Measurements from ENCODE around the gene SIGLEC1. TPM values are rescaled to one million over a fixed set of nuclear protein-coding genes. Genes with fewer than 3 reads are reported as not detected.

The SIGLEC1 gene
- total and polyA plus RNA-seq, 2 of the 8 experiments (the other 6 are each of a cell fraction or from before 2014, with no cell fraction given) = 0.02 TPM; not detected in 1

DNA sequence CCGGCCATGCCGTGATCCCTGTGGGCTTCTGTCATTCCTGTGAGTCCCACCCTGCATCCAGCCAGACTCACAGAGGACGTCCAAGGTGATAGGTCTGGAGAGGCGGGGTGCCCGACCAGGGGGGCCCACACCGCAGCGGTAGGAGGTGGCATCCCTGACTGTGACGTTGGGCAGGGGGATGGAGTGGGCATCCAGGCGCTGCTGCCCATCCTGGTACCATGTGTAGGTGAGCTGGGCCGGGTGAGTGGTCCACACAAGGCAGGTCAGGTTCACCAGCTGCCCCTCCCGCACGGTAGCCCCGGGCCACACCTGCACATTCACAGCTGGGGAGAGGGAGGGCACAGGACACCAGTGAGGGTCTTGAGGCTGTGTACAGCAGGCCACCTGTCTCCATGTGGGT lies 19.0 kb downstream of the SIGLEC1 start (continued):
- TF ChIP-seq CTCF (IDR thresholded peaks at IDR 0.05; ENCODE audit: control extremely low read depth in 1 of 3, insufficient read depth in 1 of 3, low read depth in 1 of 3, low read length in 3 of 3) (no peak), FOSL1 (IDR thresholded peaks at IDR 0.05; ENCODE audit: insufficient read depth, low read depth, low read length) (no peak), CHD2 (IDR thresholded peaks at IDR 0.05; ENCODE audit: low read length) (no peak), PHF8 (conservative IDR thresholded peaks at IDR 0.05; ENCODE audit: low read depth, low read length) (no peak), CBX5 (IDR thresholded peaks at IDR 0.05; ENCODE audit: low read depth, low read length) (no peak), HDAC6 (IDR thresholded peaks at IDR 0.05; ENCODE audit: low read depth, low read length) (no peak), NRF1 (IDR thresholded peaks at IDR 0.05; ENCODE audit: low read depth, low read length) (no peak)
- TF ChIP-seq, protein P1, sequence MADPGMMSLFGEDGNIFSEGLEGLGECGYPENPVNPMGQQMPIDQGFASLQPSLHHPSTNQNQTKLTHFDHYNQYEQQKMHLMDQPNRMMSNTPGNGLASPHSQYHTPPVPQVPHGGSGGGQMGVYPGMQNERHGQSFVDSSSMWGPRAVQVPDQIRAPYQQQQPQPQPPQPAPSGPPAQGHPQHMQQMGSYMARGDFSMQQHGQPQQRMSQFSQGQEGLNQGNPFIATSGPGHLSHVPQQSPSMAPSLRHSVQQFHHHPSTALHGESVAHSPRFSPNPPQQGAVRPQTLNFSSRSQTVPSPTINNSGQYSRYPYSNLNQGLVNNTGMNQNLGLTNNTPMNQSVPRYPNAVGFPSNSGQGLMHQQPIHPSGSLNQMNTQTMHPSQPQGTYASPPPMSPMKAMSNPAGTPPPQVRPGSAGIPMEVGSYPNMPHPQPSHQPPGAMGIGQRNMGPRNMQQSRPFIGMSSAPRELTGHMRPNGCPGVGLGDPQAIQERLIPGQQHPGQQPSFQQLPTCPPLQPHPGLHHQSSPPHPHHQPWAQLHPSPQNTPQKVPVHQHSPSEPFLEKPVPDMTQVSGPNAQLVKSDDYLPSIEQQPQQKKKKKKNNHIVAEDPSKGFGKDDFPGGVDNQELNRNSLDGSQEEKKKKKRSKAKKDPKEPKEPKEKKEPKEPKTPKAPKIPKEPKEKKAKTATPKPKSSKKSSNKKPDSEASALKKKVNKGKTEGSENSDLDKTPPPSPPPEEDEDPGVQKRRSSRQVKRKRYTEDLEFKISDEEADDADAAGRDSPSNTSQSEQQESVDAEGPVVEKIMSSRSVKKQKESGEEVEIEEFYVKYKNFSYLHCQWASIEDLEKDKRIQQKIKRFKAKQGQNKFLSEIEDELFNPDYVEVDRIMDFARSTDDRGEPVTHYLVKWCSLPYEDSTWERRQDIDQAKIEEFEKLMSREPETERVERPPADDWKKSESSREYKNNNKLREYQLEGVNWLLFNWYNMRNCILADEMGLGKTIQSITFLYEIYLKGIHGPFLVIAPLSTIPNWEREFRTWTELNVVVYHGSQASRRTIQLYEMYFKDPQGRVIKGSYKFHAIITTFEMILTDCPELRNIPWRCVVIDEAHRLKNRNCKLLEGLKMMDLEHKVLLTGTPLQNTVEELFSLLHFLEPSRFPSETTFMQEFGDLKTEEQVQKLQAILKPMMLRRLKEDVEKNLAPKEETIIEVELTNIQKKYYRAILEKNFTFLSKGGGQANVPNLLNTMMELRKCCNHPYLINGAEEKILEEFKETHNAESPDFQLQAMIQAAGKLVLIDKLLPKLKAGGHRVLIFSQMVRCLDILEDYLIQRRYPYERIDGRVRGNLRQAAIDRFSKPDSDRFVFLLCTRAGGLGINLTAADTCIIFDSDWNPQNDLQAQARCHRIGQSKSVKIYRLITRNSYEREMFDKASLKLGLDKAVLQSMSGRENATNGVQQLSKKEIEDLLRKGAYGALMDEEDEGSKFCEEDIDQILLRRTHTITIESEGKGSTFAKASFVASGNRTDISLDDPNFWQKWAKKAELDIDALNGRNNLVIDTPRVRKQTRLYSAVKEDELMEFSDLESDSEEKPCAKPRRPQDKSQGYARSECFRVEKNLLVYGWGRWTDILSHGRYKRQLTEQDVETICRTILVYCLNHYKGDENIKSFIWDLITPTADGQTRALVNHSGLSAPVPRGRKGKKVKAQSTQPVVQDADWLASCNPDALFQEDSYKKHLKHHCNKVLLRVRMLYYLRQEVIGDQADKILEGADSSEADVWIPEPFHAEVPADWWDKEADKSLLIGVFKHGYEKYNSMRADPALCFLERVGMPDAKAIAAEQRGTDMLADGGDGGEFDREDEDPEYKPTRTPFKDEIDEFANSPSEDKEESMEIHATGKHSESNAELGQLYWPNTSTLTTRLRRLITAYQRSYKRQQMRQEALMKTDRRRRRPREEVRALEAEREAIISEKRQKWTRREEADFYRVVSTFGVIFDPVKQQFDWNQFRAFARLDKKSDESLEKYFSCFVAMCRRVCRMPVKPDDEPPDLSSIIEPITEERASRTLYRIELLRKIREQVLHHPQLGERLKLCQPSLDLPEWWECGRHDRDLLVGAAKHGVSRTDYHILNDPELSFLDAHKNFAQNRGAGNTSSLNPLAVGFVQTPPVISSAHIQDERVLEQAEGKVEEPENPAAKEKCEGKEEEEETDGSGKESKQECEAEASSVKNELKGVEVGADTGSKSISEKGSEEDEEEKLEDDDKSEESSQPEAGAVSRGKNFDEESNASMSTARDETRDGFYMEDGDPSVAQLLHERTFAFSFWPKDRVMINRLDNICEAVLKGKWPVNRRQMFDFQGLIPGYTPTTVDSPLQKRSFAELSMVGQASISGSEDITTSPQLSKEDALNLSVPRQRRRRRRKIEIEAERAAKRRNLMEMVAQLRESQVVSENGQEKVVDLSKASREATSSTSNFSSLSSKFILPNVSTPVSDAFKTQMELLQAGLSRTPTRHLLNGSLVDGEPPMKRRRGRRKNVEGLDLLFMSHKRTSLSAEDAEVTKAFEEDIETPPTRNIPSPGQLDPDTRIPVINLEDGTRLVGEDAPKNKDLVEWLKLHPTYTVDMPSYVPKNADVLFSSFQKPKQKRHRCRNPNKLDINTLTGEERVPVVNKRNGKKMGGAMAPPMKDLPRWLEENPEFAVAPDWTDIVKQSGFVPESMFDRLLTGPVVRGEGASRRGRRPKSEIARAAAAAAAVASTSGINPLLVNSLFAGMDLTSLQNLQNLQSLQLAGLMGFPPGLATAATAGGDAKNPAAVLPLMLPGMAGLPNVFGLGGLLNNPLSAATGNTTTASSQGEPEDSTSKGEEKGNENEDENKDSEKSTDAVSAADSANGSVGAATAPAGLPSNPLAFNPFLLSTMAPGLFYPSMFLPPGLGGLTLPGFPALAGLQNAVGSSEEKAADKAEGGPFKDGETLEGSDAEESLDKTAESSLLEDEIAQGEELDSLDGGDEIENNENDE (IDR thresholded peaks at IDR 0.05; ENCODE audit: insufficient replicate concordance, low read length) = no peak

Data from H1 (cell line).